GM12878 (cell line): ENCODE data around the gene CCSER1. TPM values are rescaled to one million over a fixed set of nuclear protein-coding genes. Genes with fewer than 3 reads are reported as not detected.

Experiments
- ATAC-seq: fragments of 200-7000 bp; cut with Tn5 transposase; 3 replicates; pipeline ENCODE4 v1.9.1; 2020; ENCODE audit warnings: mild to moderate bottlenecking, moderate library complexity
- BruUV-seq: library from RNA; stranded (reverse); fragments of 400-500 nt; replicated peaks from 2 replicates; lab custom pipeline; 2021; lab: Mats Ljungman, UMichigan
- CTCF ChIA-PET: fragments of 300-600 bp; sonication (Branson Sonifier 250); formaldehyde crosslinking; extraction: SDS; loops from one replicate; lab custom pipeline; 2021; ENCODE audit warnings: inconsistent platforms; lab: Yijun Ruan, JAX
- POLR2A ChIA-PET: fragments of 350-600 bp; formaldehyde crosslinking; extraction: SDS; loops from one replicate; lab custom pipeline; 2021; ENCODE audit warnings: inconsistent platforms; lab: Charles Lee
- RAD21 ChIA-PET: fragments of 300-600 bp; sonication (Branson Sonifier 250); formaldehyde crosslinking; loops from one replicate; lab custom pipeline; 2023; ENCODE audit warnings: antibody characterized with exemption; ENCODE audit not compliant: unreplicated experiment; lab: Charles Lee
- SMC1A ChIA-PET: fragments of 300-600 bp; sonication (Branson Sonifier 250); formaldehyde crosslinking; loops from one replicate; lab custom pipeline; 2023; ENCODE audit not compliant: unreplicated experiment, uncharacterized antibody; lab: Charles Lee
- DNase-seq: peaks from one replicate; pipeline ENCODE4 v3.0.0-alpha.2; 2011; ENCODE audit warnings: low read depth, low spot score
- FAIRE-seq: peaks from 3 replicates; lab custom pipeline; 2011; peaks lifted over from hg19 to GRCh38; lab: Jason Lieb, UNC
- H2AFZ ChIP-seq: 2 replicates; pipeline ENCODE4 v1.6.0; 2011; ENCODE audit warnings: low read depth, low read length, control low read depth; ENCODE audit not compliant: control insufficient read depth
- H3K27ac ChIP-seq: 2 replicates; pipeline ENCODE4 v1.5.1; 2011; ENCODE audit warnings: control low read depth; ENCODE audit not compliant: control insufficient read depth, insufficient read depth
- H3K27me3 ChIP-seq, 2 experiments: replicated peaks in 1 of 2; 2 replicates each; pipeline versions ENCODE4 v1.6.0 to v1.6.1; 2011; ENCODE audit warnings: low read length in 1 of 2; ENCODE audit not compliant: control insufficient read depth in 2 of 2, insufficient read depth in 2 of 2
- H3K36me3 ChIP-seq, 2 experiments: 2 replicates each; pipeline ENCODE4 v1.5.1; 2011; ENCODE audit warnings: low read length in 1 of 2; ENCODE audit not compliant: control insufficient read depth in 2 of 2, insufficient read depth in 2 of 2
- H3K4me1 ChIP-seq: 2 replicates; pipeline ENCODE4 v1.6.1; 2011; ENCODE audit warnings: mild to moderate bottlenecking, low read length, moderate library complexity, mixed read lengths; ENCODE audit not compliant: control insufficient read depth, insufficient read depth
- H3K4me2 ChIP-seq: 2 replicates; pipeline ENCODE4 v1.6.0; 2011; ENCODE audit warnings: control low read depth; ENCODE audit not compliant: control insufficient read depth, insufficient read depth
- H3K4me3 ChIP-seq: fragments of 200-600 bp; sonication (generic); 2 replicates; pipeline ENCODE4 v1.5.1; 2016
- H3K79me2 ChIP-seq: 2 replicates; pipeline ENCODE4 v1.6.0; 2011; ENCODE audit warnings: low read length; ENCODE audit not compliant: control insufficient read depth, insufficient read depth
- H3K9ac ChIP-seq: 2 replicates; pipeline ENCODE4 v1.8.0; 2011; ENCODE audit warnings: low read length, control low read depth, mixed read lengths; ENCODE audit not compliant: control insufficient read depth, insufficient read depth
- H3K9me3 ChIP-seq: replicated peaks from 3 replicates; pipeline ENCODE4 v1.5.1; 2011; ENCODE audit warnings: mild to moderate bottlenecking, low read length; ENCODE audit not compliant: control insufficient read depth, insufficient read depth
- H4K20me1 ChIP-seq: 2 replicates; pipeline ENCODE4 v1.6.0; 2011; ENCODE audit not compliant: control insufficient read depth, insufficient read depth
- ASH2L ChIP-seq: fragments of 300-600, 200-600 bp; sonication (generic); IDR thresholded peaks from 2 replicates; pipeline ENCODE4 v1.6.1; 2017; ENCODE audit warnings: low read depth, mild to moderate bottlenecking, borderline replicate concordance
- ATF7 ChIP-seq: fragments of 450-650 bp; IDR thresholded peaks from 2 replicates; pipeline ENCODE4 v1.6.1; 2016; ENCODE audit warnings: low read depth, mild to moderate bottlenecking
- CBX3 ChIP-seq: fragments of 200-600 bp; sonication (generic); IDR thresholded peaks from 2 replicates; pipeline ENCODE4 v1.6.1; 2016; ENCODE audit warnings: low read depth, borderline replicate concordance
- CHD2 ChIP-seq: IDR thresholded peaks from 2 replicates; pipeline ENCODE4 v1.6.1; 2011; ENCODE audit warnings: low read depth, low read length, improper control_type of control experiment, borderline replicate concordance
- GATAD2B ChIP-seq: fragments of 450-650 bp; conservative IDR thresholded peaks from 2 replicates; pipeline ENCODE4 v1.6.1; 2017; ENCODE audit warnings: low read depth, mild to moderate bottlenecking, moderate library complexity
- HDGF ChIP-seq: fragments of 450-650 bp; IDR thresholded peaks from 2 replicates; pipeline ENCODE4 v1.6.1; 2016; ENCODE audit warnings: antibody characterized with exemption
- POLR2A ChIP-seq: IDR thresholded peaks from 2 replicates; pipeline ENCODE4 v1.6.1; 2011; ENCODE audit warnings: low read depth, mild to moderate bottlenecking, low read length
- SMAD1 ChIP-seq: fragments of 450-650 bp; IDR thresholded peaks from 2 replicates; pipeline ENCODE4 v1.6.1; 2018; ENCODE audit warnings: mild to moderate bottlenecking, low read depth; ENCODE audit not compliant: partially characterized antibody
- YBX1 ChIP-seq: fragments of 450-650 bp; IDR thresholded peaks from 2 replicates; pipeline ENCODE4 v1.6.1; 2016; ENCODE audit warnings: antibody characterized with exemption
- WGBS: methylation state at CpG from one replicate; pipeline ENCODE4 v1.1.6; 2016; ENCODE audit warnings: low lambda C conversion rate; ENCODE audit not compliant: insufficient replicate concordance, insufficient coverage; ENCODE audit errors: missing lambda C conversion rate; 5-methylcytosine and 5-hydroxymethylcytosine counted together
- in situ Hi-C: fragments of 300-500 bp; cut with MboI; formaldehyde crosslinking; loops from 9 replicates; pipeline ENCODE4 v1.14.3; 2018; ENCODE audit warnings: mixed read lengths
- intact Hi-C: fragments of 100-400 bp; cut with micrococcal nuclease; formaldehyde crosslinking; loops from one replicate; pipeline ENCODE4 v1.14.2; 2022; ENCODE audit not compliant: unreplicated experiment
- polyA plus RNA-seq, 11 experiments: library from polyadenylated mRNA; depleted of rRNA in 4 of 11; unstranded in 6 of 11; stranded (reverse) in 5 of 11; fragments of >200 nt; fragmentation: Nextera tagmentation in 4 of 11; fragmentation: Illumina TruSeq in 1 of 11; extraction: Ambion mirVana in 4 of 11; extraction: Trizol in 1 of 11; gene quantifications; 1 replicate in 1 of 11; 2 replicates in 10 of 11; pipeline versions ENCODE4 v1.2.1 to v1.2.3, GENCODE V29; 2011 to 2016; ENCODE audit warnings: inconsistent platforms in 2 of 11, missing spikeins in 2 of 11, low read depth in 1 of 11
- total RNA-seq, 4 experiments: library from RNA; depleted of rRNA in 3 of 4; stranded (reverse); fragments of >200 nt in 3 of 4; fragmentation: Illumina TruSeq in 1 of 4; extraction: Trizol in 1 of 4; gene quantifications; 2 replicates each; pipeline versions ENCODE4 v1.2.1 to v1.2.3, GENCODE V29; 2013 to 2021
- TF ChIP-seq, protein P1 (sequence below): IDR thresholded peaks from 2 replicates; pipeline ENCODE4 v1.6.1; 2011; ENCODE audit warnings: low read depth, low read length, improper control_type of control experiment, borderline replicate concordance
- TF ChIP-seq, protein P2 (sequence below): fragments of 450-650 bp; IDR thresholded peaks from 2 replicates; pipeline ENCODE4 v1.6.1; 2017; ENCODE audit warnings: mild to moderate bottlenecking, moderate library complexity

CCSER1 gene
- total and polyA plus RNA-seq, 10 of the 15 experiments (the other 5 are each of a cell fraction or from before 2014, with no cell fraction given) = 0.22 to 2.7 (median 1.0) TPM

DNA sequence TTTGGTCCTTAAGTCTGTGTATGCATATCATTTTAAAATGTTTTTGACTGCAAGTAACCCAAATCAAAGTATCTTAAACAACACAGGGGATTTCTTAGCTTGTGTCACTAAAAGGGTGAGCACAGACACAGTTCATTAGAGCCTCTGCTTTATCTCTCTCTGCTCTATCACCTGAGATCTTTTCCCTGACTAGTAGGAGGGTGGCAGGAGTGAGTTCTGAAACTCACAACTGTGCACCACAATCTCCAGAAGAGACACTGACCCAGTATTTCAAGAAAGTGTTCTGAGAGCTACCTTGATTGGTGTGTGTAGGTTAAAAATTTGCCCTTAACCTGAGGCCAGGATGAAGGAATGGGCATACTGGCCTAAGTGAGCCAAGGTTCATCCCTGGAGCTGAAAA lies 24.8 kb downstream of the CCSER1 start (continued):
- no peak for TF ChIP-seq CBX3

- POLR2A ChIA-PET = no interaction called here
- H3K27me3 ChIP-seq = no peaks in the 10 kb centered on the region
- H4K20me1 ChIP-seq = no peaks in the 10 kb centered on the region
- SMC1A ChIA-PET = no interaction called here
- no peak for FAIRE-seq
- no peak for DNase-seq
- H3K9me3 ChIP-seq = no peaks in the 10 kb centered on the region
- in situ Hi-C loops = no loop called here
- H3K4me2 ChIP-seq = no peak overlapping the region
- CTCF ChIA-PET = no interaction called here
- TF ChIP-seq ATF7 (no peak), HDGF (no peak), CHD2 (no peak), SMAD1 (no peak), GATAD2B (no peak), YBX1 (no peak), ASH2L (no peak), POLR2A (no peak)
- TF ChIP-seq, protein P1, sequence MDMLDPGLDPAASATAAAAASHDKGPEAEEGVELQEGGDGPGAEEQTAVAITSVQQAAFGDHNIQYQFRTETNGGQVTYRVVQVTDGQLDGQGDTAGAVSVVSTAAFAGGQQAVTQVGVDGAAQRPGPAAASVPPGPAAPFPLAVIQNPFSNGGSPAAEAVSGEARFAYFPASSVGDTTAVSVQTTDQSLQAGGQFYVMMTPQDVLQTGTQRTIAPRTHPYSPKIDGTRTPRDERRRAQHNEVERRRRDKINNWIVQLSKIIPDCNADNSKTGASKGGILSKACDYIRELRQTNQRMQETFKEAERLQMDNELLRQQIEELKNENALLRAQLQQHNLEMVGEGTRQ = no peak
- TF ChIP-seq, protein P2, sequence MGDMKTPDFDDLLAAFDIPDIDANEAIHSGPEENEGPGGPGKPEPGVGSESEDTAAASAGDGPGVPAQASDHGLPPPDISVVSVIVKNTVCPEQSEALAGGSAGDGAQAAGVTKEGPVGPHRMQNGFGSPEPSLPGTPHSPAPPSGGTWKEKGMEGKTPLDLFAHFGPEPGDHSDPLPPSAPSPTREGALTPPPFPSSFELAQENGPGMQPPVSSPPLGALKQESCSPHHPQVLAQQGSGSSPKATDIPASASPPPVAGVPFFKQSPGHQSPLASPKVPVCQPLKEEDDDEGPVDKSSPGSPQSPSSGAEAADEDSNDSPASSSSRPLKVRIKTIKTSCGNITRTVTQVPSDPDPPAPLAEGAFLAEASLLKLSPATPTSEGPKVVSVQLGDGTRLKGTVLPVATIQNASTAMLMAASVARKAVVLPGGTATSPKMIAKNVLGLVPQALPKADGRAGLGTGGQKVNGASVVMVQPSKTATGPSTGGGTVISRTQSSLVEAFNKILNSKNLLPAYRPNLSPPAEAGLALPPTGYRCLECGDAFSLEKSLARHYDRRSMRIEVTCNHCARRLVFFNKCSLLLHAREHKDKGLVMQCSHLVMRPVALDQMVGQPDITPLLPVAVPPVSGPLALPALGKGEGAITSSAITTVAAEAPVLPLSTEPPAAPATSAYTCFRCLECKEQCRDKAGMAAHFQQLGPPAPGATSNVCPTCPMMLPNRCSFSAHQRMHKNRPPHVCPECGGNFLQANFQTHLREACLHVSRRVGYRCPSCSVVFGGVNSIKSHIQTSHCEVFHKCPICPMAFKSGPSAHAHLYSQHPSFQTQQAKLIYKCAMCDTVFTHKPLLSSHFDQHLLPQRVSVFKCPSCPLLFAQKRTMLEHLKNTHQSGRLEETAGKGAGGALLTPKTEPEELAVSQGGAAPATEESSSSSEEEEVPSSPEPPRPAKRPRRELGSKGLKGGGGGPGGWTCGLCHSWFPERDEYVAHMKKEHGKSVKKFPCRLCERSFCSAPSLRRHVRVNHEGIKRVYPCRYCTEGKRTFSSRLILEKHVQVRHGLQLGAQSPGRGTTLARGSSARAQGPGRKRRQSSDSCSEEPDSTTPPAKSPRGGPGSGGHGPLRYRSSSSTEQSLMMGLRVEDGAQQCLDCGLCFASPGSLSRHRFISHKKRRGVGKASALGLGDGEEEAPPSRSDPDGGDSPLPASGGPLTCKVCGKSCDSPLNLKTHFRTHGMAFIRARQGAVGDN = no peak
- TF ChIP-seq, all 136 proteins: peak for 0
- WGBS = 0% methylated on average over 1 of the region's 1 CpG
- RAD21 ChIA-PET = no interaction called here
- no peak for ATAC-seq
- BruUV-seq = no TSS peak
- no peaks in the 10 kb centered on the region for H3K79me2 ChIP-seq
- H2AFZ ChIP-seq = no peak overlapping the region
- no peak overlapping the region for H3K27ac ChIP-seq
- intact Hi-C loops = no loop called here
- no peaks in the 10 kb centered on the region for H3K36me3 ChIP-seq
- H3K4me1 ChIP-seq = no peaks in the 10 kb centered on the region
- H3K9ac ChIP-seq = no peak overlapping the region
- H3K4me3 ChIP-seq = no peak overlapping the region
Observed at GRCh38 chr4:90159193-90159592, 32.0 kb downstream of the CCSER1 start.
